ENCODE measurements around the gene PRKG1. TPM values are rescaled to one million over a fixed set of nuclear protein-coding genes. Genes with fewer than 3 reads are reported as not detected.

The PRKG1 gene
- total RNA-seq, 1 donor = 19.5 TPM

- H3K36me3 ChIP-seq (ENCODE audit: insufficient read depth, low read length) = no peaks in the 10 kb centered on the region
- H4K20me1 ChIP-seq (ENCODE audit: insufficient read depth, low read length) = no peaks in the 10 kb centered on the region
- no peaks in the 10 kb centered on the region for H3K4me1 ChIP-seq (ENCODE audit: insufficient read depth, low read length)
- no peaks in the 10 kb centered on the region for H3K9me3 ChIP-seq (ENCODE audit: low read depth, low read length)
- peak; percentile 68 for TF ChIP-seq CTCF (IDR thresholded peaks at IDR 0.05; ENCODE audit: extremely low read depth, low read depth, low read length)
- H3K27me3 ChIP-seq (ENCODE audit: insufficient read depth, low read length) = no peaks in the 10 kb centered on the region
- peak; percentile 59 for DNase-seq (ENCODE audit: insufficient read length, low spot score, missing footprints)
- H3K4me2 ChIP-seq (ENCODE audit: insufficient read depth, low read length) = no peak overlapping the region
- no peaks in the 10 kb centered on the region for H3K79me2 ChIP-seq (ENCODE audit: insufficient read depth, low read length)
- H3K4me3 ChIP-seq (ENCODE audit: insufficient read depth, low read length) = no peak overlapping the region
- H2AFZ ChIP-seq (ENCODE audit: low read length) = no peak overlapping the region
- H3K27ac ChIP-seq (ENCODE audit: low read depth, low read length) = no peak overlapping the region
Observed at GRCh38 chr10:52004342-52004949, 930.2 kb downstream of the PRKG1 start.

- Histone ChIP-seq H3K36me3 (ENCODE audit: insufficient read depth, low read length) (no peaks in the 10 kb centered on the region), H3K4me1 (ENCODE audit: insufficient read depth, low read length) (no peaks in the 10 kb centered on the region), H3K27me3 (ENCODE audit: insufficient read depth, low read length) (no peaks in the 10 kb centered on the region), H3K4me3 (ENCODE audit: insufficient read depth, low read length) (no peak overlapping the region), H3K79me2 (ENCODE audit: insufficient read depth, low read length) (no peaks in the 10 kb centered on the region), H3K27ac (ENCODE audit: low read depth, low read length) (no peak overlapping the region), H3K4me2 (ENCODE audit: insufficient read depth, low read length) (no peak overlapping the region), H3K9me3 (ENCODE audit: low read depth, low read length) (no peaks in the 10 kb centered on the region), H4K20me1 (ENCODE audit: insufficient read depth, low read length) (no peaks in the 10 kb centered on the region), H2AFZ (ENCODE audit: low read length) (no peak overlapping the region)
- DNase-seq (ENCODE audit: insufficient read length, low spot score, missing footprints) = no peak
- TF ChIP-seq CTCF (IDR thresholded peaks at IDR 0.05; ENCODE audit: extremely low read depth, low read depth, low read length) = no peak
Observed at GRCh38 chr10:52007091-52007490, 932.8 kb downstream of the PRKG1 start.

- H3K27me3 ChIP-seq (ENCODE audit: insufficient read depth, low read length) = no peaks in the 10 kb centered on the region
- no peak overlapping the region for H3K4me2 ChIP-seq (ENCODE audit: insufficient read depth, low read length)
- DNase-seq (ENCODE audit: insufficient read length, low spot score, missing footprints) = no peak
- TF ChIP-seq CTCF (IDR thresholded peaks at IDR 0.05; ENCODE audit: extremely low read depth, low read depth, low read length) = no peak
- H3K4me3 ChIP-seq (ENCODE audit: insufficient read depth, low read length) = no peak overlapping the region
- H3K9me3 ChIP-seq (ENCODE audit: low read depth, low read length) = no peaks in the 10 kb centered on the region
- no peaks in the 10 kb centered on the region for H4K20me1 ChIP-seq (ENCODE audit: insufficient read depth, low read length)
- H3K79me2 ChIP-seq (ENCODE audit: insufficient read depth, low read length) = no peaks in the 10 kb centered on the region
- no peak overlapping the region for H2AFZ ChIP-seq (ENCODE audit: low read length)
- H3K4me1 ChIP-seq (ENCODE audit: insufficient read depth, low read length) = no peaks in the 10 kb centered on the region
- H3K27ac ChIP-seq (ENCODE audit: low read depth, low read length) = no peak overlapping the region
- H3K36me3 ChIP-seq (ENCODE audit: insufficient read depth, low read length) = no peaks in the 10 kb centered on the region
Observed at GRCh38 chr10:52011118-52011517, 936.8 kb downstream of the PRKG1 start.

GRCh38 chr10:52019077-52019555 is 944.8 kb downstream of the PRKG1 start:
- no peak for DNase-seq (ENCODE audit: insufficient read length, low spot score, missing footprints)
- H3K27me3 ChIP-seq (ENCODE audit: insufficient read depth, low read length) = no peaks in the 10 kb centered on the region
- H3K9me3 ChIP-seq (ENCODE audit: low read depth, low read length) = no peaks in the 10 kb centered on the region
- no peak overlapping the region for H2AFZ ChIP-seq (ENCODE audit: low read length)
- no peak for TF ChIP-seq CTCF (IDR thresholded peaks at IDR 0.05; ENCODE audit: extremely low read depth, low read depth, low read length)
- no peak overlapping the region for H3K4me3 ChIP-seq (ENCODE audit: insufficient read depth, low read length)
- no peaks in the 10 kb centered on the region for H4K20me1 ChIP-seq (ENCODE audit: insufficient read depth, low read length)
- no peak overlapping the region for H3K4me2 ChIP-seq (ENCODE audit: insufficient read depth, low read length)
- H3K36me3 ChIP-seq (ENCODE audit: insufficient read depth, low read length) = no peaks in the 10 kb centered on the region
- no peaks in the 10 kb centered on the region for H3K79me2 ChIP-seq (ENCODE audit: insufficient read depth, low read length)
- H3K27ac ChIP-seq (ENCODE audit: low read depth, low read length) = no peak overlapping the region
- no peaks in the 10 kb centered on the region for H3K4me1 ChIP-seq (ENCODE audit: insufficient read depth, low read length)
